B cell (primary cell): Measurements from ENCODE around the gene AIG1.

Experiments used
- EZH2 ChIP-seq: IDR thresholded peaks from 2 replicates; pipeline ENCODE4 v1.6.1; 2012; ENCODE audit warnings: borderline replicate concordance, low read depth, mild to moderate bottlenecking, moderate library complexity, low read length; ENCODE audit not compliant: insufficient read depth, poor library complexity, severe bottlenecking
- TF ChIP-seq, protein P1 (sequence below): fragments of 200-600 bp; IDR thresholded peaks from one replicate; pipeline ENCODE4 v1.8.0; 2022; ENCODE audit warnings: antibody characterized with exemption, mild to moderate bottlenecking

DNA sequence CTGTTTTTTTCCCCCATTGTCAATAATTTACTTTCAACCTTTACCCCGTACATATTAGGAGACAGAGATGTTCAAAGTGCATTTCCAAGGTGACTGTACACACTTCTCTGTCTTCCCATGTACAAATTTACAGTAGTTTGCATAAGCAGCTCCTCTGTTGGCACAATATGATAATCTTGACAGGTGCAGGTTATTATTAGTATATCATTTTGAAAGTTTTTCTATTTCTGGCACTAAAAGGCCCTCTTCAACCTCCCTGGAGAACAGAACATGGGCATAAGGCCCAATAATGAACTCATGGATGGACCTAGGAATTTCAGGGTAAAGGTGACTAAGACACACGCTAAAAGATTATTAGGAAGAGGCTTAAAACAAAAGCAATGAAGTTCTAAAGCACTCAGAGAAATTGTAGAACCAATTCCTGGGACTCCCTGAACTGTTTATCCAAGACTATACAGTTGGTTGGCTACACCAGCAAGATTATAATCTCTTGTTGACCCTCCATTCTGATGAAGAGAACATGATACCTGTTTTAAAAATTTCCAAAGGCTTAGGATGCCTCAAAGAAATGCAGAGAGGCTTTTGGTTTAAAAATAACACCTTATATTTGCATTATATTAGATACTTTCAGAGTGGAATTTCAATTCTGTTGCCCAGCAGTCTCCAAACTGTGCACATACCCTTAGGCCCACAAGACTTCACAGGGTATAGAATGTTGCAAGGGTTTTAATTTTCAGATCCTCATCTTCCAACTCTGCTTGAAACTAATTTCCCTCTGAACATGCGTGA lies 1.1 kb downstream of the AIG1 start:
- no peak for TF ChIP-seq EZH2
- TF ChIP-seq, protein P1, sequence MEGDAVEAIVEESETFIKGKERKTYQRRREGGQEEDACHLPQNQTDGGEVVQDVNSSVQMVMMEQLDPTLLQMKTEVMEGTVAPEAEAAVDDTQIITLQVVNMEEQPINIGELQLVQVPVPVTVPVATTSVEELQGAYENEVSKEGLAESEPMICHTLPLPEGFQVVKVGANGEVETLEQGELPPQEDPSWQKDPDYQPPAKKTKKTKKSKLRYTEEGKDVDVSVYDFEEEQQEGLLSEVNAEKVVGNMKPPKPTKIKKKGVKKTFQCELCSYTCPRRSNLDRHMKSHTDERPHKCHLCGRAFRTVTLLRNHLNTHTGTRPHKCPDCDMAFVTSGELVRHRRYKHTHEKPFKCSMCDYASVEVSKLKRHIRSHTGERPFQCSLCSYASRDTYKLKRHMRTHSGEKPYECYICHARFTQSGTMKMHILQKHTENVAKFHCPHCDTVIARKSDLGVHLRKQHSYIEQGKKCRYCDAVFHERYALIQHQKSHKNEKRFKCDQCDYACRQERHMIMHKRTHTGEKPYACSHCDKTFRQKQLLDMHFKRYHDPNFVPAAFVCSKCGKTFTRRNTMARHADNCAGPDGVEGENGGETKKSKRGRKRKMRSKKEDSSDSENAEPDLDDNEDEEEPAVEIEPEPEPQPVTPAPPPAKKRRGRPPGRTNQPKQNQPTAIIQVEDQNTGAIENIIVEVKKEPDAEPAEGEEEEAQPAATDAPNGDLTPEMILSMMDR = no peak
